Measurements from ENCODE around the gene CTDSPL2. TPM values are rescaled to one million over a fixed set of nuclear protein-coding genes. Genes with fewer than 3 reads are reported as not detected.
"Not testable (repeated sequence)": the region's sequence is repeated elsewhere in the genome, so short reads cannot be mapped to it uniquely, and the experiment has no call there.

CTDSPL2 gene
- total and polyA plus RNA-seq, 12 donors, result 3.3 to 70.9 (median 27.9) TPM

DNA sequence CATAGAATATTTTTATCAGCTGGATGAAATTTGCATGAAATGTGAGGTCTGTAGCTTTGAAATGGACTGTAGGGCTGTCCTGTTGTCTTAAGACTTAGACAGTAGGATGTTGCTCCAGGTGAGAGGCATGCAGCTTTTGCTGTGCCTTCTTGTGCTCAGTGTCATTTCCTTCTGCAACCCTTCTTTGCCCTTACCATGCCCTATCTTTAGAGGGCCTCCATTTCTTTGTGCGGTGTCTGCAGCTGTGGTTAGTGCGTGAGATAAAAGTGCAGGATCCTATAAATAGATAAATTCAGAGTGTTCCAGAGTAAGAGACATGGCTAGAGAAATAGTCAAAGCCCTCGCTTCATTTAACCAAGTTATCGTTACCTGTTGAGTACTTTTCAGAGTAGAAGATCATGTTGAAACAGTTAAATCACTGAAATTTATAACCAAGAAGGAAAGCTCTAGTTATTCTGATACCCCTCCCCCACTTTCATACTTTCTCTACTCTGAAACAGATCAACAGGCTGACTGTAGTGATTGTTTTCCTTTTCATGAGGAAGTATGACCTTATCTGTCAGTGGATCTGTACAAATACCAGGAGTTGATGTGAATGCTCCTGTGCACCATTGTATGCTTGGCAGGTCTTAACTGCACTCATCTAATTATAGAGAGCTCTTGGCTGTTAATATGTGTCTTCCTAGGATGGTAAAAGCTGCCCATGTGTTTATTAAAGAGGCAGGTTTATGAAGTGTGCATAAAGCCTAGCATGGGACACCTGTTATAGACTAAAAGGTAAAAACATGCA, 127.7 kb downstream of the CTDSPL2 start:
- no peak for DNase-seq
- 68 to 77% (median 70%) methylated on average over 4 of the region's 4 CpGs for whole genome bisulfite sequencing, 4 donors
- Histone ChIP-seq H3K27ac (no peak overlapping the region), H3K9me3 (replicated peaks in 1 of 3) (no peaks in the 10 kb centered on the region), H3K27me3 (no peaks in the 10 kb centered on the region), H3K4me1 (replicated peaks in 1 of 2) (peaks cover 0 to 15% of the 10 kb centered on the region in 2 donors), H3K36me3 (replicated peaks in 1 of 2) (peaks cover 0 to 83% of the 10 kb centered on the region in 2 donors), H3K4me3 (no peak overlapping the region)
- intact Hi-C loops (cut with DNase I), result no loop called here
- TF ChIP-seq POLR2A (IDR thresholded peaks at IDR 0.05), result no peak
- TF ChIP-seq, protein P1, sequence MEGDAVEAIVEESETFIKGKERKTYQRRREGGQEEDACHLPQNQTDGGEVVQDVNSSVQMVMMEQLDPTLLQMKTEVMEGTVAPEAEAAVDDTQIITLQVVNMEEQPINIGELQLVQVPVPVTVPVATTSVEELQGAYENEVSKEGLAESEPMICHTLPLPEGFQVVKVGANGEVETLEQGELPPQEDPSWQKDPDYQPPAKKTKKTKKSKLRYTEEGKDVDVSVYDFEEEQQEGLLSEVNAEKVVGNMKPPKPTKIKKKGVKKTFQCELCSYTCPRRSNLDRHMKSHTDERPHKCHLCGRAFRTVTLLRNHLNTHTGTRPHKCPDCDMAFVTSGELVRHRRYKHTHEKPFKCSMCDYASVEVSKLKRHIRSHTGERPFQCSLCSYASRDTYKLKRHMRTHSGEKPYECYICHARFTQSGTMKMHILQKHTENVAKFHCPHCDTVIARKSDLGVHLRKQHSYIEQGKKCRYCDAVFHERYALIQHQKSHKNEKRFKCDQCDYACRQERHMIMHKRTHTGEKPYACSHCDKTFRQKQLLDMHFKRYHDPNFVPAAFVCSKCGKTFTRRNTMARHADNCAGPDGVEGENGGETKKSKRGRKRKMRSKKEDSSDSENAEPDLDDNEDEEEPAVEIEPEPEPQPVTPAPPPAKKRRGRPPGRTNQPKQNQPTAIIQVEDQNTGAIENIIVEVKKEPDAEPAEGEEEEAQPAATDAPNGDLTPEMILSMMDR (IDR thresholded peaks at IDR 0.05), result no peak

DNA sequence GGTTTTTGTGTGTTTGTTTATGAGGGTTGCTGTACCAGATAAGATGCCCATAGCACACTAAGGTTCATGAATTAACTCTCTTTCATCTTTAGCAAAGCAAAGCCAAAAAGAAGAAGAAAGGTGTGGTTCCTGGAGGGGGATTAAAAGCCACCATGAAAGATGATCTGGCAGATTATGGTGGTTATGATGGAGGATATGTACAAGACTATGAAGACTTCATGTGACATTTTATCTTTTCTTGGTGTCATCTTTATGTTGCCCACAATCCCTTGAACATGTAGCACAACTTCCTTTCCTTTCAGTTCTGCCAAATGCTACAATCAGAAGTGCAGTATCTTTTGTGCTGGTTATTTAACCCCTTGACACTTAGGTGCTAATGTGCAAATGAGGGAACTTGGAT, 133.5 kb downstream of the CTDSPL2 start:
- H3K4me1 ChIP-seq (replicated peaks in 1 of 2); DNase-seq; H3K27me3 ChIP-seq; H3K9me3 ChIP-seq (replicated peaks in 1 of 3); H3K27ac ChIP-seq; intact Hi-C loops (cut with DNase I); H3K4me3 ChIP-seq: not testable (repeated sequence)
- H3K36me3 ChIP-seq (replicated peaks in 1 of 2), result peaks cover 0 to 96% of the 10 kb centered on the region in 2 donors

DNA sequence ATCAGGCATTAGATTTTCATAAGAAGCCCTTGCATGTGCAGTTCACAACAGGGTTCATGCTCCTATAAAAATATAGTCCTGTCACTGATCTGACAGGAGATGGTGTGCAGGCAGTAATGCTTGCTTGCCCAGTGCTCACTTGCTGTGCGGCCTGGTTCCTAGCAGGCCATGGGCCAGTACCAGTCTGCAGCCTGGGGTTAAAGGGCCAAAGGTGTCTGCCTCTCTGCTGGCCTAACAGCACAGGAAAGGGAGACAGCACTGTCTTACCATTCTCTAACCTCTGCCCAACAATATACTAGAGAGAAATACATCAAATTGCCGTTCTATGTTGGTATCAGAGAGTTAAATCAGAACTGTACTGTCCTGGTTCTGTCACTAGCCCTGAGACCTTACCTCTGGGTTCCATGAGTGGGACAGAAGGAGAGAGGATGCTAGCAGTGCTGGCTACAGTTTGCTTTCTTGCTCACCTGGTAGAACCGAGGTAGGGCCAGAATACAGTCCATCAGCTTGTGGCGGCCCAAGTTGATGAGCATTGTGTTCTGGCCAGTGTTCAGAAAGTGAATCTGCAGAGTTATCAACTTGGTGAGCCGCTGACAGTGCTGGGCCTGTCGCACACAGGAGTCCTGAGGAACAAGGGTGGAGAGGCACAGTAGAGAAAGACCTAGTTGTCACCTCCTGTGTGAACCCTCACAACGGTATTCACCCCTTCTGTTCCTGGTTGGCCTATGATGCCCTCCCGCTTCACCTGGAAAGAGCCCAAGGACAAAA, 138.1 kb downstream of the CTDSPL2 start:
- Histone ChIP-seq H3K4me1 (replicated peaks in 1 of 2) (no peaks in the 10 kb centered on the region), H3K36me3 (replicated peaks in 1 of 2) (peaks cover 0 to 80% of the 10 kb centered on the region in 2 donors), H3K9me3 (replicated peaks in 1 of 3) (no peaks in the 10 kb centered on the region), H3K27me3 (no peaks in the 10 kb centered on the region), H3K27ac (peak overlapping the region in 1 of 5 donors; percentile 26), H3K4me3 (no peak overlapping the region)
- intact Hi-C loops (cut with DNase I), result no loop called here
- 69 to 83% (median 79%) methylated on average over 8 of the region's 8 CpGs for WGBS, 4 donors
- DNase-seq, result no peak
- TF ChIP-seq POLR2A (IDR thresholded peaks at IDR 0.05), result no peak
- TF ChIP-seq, protein P1 (IDR thresholded peaks at IDR 0.05), result no peak

DNA sequence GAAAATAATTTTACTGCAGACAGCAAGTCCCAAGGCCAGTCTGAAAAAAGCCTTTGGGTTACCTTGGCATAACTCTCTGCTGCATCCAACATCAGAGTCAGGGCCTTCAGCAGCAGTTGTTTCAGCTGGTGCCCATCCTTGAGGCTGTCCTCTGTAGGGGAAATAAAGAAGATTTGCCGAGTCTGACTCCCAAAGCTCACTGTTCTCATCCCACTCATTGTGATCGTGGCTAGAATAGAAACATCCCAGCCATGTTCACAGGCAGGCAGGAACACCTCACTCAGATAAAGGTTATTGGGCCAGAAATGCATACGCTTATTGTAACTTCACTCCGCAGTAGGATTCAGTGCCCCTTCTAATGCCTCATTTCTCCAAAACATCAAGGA, 138.7 kb downstream of the CTDSPL2 start:
- no peak for TF ChIP-seq POLR2A (IDR thresholded peaks at IDR 0.05)
- TF ChIP-seq, protein P1 (IDR thresholded peaks at IDR 0.05), result no peak
- intact Hi-C loops (cut with DNase I), result no loop called here
- Histone ChIP-seq H3K27me3 (no peaks in the 10 kb centered on the region), H3K4me3 (no peak overlapping the region), H3K36me3 (replicated peaks in 1 of 2) (peaks cover 0 to 78% of the 10 kb centered on the region in 2 donors), H3K9me3 (replicated peaks in 1 of 3) (no peaks in the 10 kb centered on the region), H3K4me1 (replicated peaks in 1 of 2) (no peaks in the 10 kb centered on the region), H3K27ac (peak overlapping the region in 1 of 5 donors; percentile 26)
- peak in 1 of 7 donors; percentile 29 for DNase-seq
- WGBS, 4 donors, result 68 to 86% (median 69%) methylated on average over 2 to 4 of the region's 4 CpGs

Data from adrenal gland (tissue), 12 donors.